ENCODE measurements around the gene SAMD5.
"Not testable (repeated sequence)": the region's sequence is repeated elsewhere in the genome, so short reads cannot be mapped to it uniquely, and the experiment has no call there.

The SAMD5 gene

DNA sequence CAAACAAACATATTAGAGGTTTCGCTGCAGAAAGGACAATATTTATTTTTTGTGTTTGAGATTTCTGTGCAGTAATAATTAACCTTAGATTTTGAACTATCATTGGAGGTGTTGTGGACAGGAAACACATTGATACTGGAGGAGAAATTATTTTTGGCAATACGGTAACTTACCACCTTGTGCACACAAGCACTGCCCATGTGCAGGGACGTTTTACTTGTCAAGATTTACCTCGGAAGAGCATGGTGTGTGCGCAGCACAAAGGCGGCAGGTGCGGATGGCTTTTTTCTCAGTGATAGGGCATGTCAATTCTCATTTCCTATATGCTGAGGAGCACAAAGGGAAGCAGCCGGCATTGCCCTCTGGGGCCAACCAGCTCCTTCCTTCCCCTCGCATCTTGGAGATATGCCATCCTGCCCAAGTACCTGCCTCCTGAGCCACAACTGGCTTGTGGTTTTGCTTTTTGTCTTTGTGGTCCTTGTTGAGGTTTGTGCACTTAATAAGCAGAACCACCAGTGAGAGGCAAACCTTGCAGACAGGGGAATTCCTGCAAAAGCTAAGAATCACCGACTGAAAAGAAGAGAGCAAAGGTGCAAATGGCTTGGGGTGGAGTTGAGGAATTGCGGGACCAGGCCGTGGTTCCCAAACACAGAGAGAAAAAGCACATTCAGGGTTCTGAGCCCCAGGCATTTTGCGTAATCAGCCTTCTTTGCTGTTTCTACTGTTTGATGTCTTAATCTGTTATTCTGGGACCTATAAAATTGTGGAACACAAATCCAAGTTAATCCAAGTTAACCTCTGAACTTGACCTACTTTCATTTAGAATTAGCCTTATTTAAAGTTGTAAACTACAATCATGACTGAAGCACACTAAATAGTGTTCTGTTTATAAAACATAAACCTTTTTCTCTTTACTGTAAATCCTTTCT lies 21.9 kb downstream of the SAMD5 start:
- DNase-seq: no peak

DNA sequence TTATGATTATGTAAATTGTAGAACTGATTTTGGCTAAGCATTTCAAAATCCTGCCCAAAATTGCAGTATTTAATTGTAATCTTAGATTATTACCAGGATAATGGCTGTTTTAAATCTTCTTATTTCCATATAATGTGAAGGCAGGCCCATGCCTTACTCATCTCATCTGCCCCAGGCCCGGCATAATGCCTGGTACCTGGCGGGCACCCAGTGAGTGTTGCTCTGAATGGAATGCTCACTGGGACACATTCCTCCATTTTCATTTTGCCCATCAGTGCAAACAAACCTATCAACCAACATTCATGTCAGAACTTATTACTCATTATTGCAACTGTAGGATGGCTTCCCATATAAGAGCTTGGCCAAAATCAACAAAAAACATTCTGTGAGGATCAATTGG lies 22.8 kb downstream of the SAMD5 start:
- DNase-seq: no peak

DNA sequence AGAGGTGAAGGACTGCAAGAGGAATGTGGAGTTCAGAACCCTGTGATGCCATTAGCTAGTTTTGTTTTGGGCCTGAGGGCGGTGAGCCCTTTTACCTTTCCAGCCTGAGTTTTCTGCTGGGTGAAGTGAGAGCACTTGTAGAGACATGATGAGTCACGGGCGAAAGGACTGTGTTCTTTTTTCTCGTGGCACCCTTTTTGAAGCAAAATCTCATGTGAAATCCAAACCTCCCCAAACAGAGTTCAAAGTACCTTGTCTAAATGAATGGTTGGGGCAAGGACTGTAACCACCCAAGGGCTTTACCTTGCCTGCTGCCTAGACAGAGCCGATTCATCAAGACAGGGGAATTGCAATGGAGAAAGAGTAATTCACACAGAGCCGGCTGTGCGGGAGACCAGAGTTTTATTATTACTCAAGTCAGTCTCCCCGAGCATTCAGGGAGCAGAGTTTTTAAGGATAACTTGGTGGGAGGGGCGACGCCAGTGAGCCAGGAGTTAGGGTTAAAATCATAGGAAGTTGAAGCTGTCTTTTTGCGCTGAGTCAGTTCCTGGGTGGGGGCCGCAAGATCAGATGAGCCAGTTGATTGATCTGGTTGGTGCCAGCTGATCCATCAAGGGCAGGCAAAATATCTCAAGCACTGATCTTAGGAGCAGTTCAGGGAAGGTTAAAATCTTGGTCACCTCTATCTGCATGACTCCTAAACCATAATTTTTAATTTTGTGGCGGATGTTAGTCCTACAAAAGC lies 25.8 kb downstream of the SAMD5 start:
- DNase-seq: no peak

DNA sequence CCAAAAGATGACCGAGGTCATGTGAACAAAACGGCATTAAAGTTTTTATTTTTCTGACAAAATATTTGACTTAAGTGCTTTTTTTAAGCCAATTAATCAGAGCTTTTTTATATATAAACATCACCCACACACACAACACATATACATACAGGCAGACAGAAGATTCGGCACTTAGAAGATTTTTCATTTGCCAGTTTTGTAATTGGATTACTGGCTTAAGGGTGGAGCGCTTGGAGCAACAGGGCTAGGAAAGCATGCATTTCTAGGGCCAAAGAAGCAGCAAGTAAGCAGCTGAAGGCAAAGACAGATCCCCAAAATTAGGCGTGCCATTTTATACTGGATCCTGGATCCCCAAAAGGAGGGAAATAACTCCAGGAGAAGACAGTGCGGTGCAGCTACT lies 30.3 kb downstream of the SAMD5 start:
- DNase-seq: no peak

DNA sequence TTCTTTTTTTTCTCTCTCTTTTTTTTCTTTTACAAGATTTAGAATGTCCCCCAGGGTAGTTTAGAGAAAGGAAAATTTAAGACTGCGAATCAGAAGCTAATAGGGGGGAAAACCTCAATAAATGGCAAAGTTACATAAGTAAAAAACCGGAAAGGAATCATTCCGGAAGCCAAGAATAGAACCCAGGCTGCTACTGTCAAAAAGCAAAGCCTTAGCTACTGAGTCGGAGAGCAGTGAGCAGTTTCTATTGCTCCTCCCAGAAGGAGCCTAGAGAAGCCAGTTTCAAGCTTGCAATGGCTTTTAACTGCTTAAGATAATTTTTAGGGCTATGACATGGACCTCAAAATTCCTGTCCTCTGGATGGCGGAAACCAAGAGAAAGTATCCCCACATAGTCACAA lies 31.6 kb downstream of the SAMD5 start:
- no peak for DNase-seq

DNA sequence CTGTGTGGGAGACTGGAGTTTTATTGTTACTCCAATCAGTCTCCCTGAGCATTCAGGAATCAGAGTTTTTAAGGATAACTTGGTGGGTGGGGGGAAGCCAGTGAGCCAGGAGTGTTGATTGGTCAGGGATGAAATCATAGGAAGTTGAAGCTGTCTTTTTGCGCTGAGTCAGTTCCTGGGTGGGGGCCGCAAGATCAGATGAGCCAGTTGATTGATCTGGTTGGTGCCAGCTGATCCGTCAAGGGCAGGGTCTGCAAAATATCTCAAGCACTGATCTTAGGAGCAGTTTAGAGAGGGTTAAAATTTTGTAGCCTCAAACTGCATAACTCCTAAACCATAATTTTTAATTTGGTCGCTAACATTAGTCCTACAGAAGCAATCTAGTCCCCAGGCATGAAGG lies 33.9 kb downstream of the SAMD5 start:
- not testable (repeated sequence) for DNase-seq

DNA sequence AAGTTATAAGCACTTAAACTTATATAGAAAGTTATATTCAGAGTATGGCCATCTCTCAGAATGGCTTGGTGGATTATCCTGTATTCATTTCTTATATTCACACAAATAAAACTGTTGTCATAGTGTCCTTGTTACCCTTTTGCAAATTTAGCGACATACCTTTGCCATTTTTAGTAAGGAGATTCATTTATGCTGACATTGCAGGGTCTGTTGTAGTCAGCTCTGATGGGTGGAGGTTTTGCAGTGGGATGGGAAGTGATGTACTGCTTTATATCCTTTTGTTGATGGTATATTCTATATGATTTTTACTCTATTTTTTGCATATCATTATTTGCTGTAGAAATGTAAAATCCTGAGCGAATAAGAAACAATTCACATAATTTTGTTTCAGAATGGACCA lies 35.9 kb downstream of the SAMD5 start:
- no peak for DNase-seq

DNA sequence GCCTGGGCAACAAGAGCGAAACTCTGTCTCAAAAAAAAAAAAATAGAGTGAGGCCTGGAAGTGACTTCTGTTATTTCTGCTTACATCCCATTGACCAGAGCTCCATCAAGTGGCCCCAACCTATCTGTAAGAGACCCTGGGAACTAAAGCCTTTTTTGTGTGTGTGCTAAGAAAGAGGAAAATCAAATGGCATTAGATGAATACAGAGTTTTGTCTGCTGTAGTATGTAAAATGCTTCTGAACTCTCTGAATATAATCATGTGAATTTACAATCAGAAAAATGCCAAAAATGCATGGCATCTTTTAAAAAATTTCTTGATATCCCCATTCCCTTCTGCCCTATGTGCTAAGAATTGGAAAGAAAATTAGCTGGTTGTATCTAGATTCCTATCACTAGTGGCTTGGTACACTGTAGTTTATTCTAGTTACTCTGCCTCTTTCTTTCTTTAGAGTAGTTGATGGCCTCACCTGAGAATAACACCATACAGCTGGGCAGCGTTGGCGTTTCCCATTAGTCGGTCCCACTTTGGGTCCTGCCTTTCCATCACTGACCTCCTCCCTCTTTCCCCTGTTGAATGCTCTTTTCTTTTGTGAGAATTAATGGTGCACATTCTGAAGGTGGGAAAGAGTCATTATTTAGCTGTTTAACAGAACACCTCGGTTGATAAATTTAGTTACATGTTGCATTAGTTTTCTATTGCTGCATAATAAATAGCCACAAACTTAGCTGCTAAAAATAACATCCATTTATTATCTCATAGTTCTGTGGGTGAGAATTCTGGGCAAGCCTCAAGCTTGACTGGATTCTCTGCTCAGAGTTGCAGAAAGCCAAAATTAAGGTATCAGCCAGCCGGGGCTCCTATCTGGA lies 38.2 kb downstream of the SAMD5 start:
- DNase-seq: no peak

DNA sequence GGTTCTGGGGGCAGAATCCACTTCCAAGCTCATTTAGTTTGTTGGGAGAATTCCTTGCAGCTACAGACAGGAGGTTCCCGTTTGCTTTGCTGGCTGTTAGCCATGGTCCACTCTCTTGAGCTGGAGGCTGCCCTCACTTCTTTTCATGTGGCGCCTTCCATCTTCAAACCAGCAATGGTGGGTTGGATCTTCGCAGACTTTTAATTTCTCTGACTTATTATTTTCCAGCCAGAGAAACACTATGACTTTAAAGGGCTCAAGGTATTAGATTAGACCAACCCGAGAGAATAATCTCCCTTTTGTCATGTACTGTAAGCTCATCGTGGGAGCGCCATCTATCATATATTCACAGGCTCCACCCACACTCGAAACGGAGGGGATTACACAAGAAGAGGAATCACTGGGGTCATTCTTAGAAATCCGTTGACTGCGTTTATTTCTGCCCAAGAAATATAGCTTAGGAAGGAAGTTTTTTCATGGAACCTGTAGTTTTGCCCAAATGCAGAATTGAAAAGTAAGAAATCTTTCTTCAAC lies 38.9 kb downstream of the SAMD5 start:
- no peak for DNase-seq

DNA sequence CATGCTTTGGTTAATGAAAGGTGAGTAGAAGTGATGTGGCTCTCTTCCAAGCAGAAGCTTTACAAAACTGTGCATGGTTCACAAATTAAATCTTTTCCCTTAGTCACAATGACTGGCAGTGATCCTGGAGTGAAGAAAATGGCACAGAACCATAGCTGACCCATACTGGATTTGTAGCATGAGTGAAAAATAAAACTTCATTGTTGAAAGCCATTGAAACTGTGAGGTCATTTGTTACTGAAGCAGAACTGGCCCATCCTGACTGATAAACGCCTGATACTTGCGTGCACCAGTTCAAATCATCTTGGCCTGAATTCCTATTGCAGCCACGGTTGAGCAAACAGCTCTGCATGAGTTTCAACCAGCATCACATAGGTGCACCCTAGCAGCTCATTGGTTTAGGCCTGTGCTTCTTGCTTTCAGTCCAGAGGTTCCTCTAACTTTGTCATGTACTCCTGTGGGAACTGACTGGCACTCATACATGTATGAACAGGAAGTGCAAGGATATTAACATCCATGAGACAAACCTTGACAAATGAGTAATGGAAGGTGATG lies 40.5 kb downstream of the SAMD5 start:
- DNase-seq: no peak

DNA sequence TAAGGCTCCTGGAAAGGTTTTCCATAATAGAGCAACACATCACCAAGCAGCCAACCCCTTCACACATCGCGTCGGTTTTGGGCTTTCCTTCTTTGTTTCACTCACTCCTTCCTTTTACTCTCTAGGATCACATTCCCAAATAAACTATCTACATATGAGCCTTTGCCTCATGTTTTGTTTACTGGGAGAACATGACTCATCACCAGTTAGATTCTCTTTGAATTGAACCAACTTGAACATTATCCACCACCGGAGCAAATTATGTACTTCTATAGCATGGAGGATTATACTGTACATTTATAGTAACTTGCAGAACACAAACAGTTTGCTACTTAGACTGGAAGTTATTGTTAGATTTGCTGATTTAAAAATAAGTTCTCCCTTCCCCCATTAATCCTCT lies 41.0 kb downstream of the SAMD5 start:
- DNase-seq: no peak

DNA sequence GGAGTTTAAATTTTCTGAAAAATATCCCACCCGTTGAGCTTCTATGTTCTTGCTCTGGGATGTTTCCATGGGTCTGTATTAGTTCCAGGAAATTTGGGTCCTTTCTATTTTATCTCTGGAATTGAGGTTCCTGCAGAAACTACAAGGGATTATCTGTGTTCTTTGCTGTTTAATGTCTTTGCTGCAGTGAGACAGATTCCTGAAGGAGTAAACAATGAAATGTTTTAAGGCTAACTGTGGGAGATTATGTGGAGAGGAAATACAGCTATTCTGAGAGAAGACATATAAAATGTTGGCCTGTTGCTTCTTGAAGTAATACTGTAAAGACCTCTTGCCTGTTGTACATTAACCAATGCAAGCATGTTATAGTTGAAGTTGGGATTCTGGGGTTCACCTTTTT lies 43.5 kb downstream of the SAMD5 start:
- no peak for DNase-seq

DNA sequence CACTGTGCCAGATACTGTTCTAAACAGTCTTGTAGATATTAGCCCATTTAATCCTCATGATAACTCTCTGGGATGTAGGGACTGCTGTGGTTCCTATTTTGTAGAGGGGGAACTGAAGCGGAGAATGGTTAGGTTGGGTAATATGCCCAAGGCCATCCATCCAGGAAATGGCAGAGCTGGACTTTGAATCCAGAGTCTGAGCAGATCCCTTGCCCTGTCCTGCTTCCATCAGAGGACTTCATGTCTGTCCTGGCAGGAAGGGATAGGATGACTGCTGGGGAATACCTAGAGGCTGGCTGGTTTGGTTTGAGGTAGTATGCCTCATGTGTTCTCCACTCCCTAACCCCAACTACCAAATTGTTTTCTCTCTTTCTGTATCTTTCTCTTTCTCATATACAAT lies 44.6 kb downstream of the SAMD5 start:
- no peak for DNase-seq

DNA sequence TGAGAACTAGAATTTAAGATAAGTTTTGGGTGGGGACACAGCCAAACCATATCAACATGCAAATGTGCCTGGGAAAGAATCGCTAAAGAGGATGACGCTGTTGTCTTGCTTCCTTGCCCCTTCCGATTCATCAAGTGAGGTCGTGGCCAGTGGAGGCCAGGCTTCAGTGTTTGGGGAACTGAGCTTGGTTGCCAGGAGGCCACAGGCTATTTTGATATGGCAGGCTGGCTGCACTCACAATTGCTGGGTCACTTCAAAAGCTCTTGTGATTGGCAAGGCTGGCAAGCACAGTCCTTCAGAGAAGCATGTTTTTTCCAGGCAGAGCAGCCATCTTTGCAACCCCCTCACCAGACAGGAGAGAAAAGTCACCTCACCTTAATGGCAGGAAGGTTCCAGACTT lies 45.8 kb downstream of the SAMD5 start:
- DNase-seq: no peak

DNA sequence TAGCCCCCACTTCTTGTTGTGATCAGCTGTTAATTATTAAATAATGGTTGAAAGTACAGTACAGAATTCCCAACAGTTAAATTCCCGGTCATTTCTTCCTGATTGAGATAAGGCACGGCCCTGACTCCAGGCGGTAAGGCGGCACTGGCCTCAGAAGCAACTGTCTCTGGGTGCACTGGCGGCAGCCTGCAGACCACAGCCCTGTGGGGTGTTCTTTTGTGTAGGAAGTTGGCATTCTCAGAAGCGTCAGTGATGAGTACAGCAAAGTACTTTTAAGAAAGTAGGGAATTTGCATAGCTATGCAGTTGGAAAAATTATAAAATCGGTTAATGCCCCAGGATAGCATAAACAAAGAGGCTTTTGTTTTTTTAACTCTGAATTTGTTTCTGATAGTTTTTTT lies 50.5 kb downstream of the SAMD5 start:
- no peak for DNase-seq

DNA sequence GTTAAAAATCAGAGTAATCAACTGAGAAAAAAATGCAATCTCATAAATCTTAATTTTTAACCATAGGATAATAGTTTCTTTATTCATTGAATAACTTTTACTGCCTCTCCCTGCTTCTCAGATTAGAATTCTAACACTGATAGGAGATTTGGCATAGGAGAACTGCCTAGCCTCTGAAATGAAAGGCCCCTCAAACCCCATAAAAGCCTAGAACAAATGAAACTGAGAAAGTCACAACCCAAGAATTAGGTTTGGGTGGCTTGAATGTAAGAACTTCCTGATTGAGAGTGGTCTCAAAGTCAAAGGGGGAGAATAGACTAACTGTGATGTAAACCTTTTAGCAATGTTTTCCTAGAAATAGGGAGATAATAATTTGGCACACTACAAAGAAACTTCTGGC lies 52.2 kb downstream of the SAMD5 start:
- no peak for DNase-seq

DNA sequence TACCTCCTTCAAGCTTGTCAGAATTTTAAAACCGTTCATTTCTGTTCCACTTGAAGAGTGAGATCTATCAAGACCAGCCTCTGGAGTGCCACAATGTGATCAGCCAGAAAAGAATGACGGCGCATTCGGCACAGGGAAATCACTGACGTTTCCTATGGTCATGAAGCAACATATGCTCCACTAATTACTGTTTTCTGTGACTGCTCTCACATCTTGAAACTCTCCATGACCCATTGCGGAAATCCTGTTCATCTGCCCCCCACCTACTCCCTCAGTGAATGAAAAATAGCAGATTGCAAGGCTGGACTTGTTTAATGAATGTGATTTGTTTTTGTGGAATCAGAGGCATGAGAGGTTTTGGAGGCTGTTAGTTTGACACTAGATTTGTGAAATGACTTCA lies 53.2 kb downstream of the SAMD5 start:
- no peak for DNase-seq

DNA sequence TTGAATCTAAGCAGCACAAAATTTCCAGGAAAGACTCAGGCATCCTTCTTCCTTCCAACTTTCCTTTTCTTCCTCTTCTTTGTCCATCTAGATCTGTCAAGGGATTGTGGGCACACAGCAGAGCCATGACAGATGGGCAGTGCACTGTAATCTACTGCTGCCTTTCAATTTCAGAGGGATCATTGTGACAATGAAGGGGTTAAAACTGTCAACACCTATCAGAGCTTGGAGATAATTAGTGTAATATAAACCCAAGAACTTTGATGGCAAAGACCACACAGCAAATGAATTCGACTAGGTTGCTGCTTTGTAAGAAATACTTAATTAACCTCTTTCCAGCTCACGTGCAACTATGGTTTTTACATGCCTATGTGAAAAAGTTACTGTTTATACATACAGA lies 55.0 kb downstream of the SAMD5 start:
- DNase-seq: no peak

DNA sequence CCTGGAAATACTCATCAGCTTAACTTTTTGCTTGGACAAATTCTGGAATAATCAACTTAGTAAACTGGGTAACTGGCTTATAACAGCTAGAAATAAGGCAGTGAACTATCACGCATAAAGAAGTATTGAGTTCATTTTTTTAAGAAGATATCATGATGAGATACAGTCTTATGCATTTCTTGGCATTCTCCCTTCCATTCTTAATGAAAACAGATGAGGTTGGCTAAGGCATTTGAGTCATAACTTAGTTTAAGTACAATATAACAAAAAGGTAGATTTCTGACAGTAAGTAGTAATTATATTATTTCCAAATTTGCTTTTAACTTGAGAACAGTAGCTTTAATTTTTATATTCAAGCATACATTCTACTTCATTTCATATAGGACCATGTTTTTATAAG lies 56.1 kb downstream of the SAMD5 start:
- no peak for DNase-seq

DNA sequence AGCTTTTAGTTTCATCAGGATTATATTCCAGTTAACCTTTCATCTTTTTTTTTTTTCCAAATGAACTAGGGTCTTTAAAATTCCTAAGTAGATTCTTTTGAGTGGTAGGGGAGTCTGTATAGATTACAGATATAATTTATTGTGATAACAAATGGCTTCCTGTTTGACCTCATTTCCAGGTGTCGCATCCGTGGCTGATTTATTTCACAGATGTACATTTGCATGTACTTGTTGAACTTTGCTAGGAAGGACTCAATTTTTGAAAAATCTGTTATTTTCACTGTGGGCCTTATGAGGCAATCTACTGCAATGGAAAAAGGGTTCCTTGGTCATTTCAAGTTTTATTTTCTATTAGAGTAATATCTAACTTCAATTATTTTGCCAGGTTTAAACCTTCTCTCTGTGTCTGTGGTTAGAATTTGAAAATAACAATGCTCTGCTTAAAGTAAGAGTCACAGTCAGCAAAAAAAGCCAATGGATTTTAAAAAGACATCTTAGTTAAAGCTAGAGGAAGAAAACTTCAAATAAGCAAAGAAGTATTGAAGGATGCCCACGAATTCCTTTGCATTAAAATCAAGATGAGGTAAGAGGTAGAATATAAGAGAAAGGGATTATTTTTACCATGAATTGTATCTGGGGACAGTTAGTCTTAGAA lies 57.9 kb downstream of the SAMD5 start:
- DNase-seq: no peak

DNA sequence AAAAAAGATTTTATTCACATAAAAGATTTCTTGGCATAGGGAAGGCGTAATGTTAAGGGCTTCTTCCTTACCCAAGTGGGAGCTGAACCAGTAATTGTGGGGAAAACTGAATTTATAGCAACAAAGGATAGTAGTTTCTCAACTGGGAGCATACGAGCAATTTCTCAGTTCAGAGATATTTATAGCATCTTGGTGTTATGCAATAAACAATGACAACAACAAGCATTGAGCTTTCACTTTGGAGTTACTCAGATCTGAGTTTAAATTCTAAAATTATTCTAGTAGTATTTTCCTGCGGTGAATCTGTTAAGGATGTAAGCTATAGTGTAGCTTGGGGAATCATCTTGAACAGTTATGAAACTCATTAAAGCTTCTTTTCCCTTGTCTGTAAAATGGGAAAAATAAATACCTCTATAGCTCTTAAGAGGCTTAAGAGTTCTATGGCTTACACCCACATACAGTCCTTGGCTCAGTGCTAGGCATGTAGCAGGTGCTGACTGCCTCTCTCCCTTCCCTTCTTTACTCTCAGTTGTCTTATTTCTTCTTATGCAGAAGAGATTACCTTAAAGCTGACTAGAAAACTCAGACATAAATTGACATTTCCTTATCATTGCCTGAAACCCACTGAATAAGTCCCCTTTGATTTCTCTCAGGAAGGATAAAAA lies 58.8 kb downstream of the SAMD5 start:
- DNase-seq: no peak

DNA sequence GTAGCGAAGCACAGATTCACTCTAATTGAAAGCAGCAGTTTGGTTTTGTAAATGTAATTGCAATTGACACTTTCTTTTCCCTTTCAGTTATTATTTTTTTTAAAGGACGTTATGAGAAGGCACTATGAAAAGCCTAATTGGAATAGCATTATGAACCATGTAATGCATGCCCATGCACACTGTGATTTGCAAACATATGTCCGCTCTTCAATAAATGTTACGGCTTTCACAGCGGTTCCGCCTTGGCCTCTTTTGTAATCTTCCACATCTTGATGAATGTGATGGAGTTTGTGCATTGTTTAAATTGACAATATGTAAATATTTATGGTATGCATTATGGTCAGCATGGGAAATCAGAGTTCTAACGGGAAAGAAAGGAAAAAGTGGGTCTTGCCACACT lies 61.3 kb downstream of the SAMD5 start:
- no peak for DNase-seq

Measured in NCI-H187 (cell line).